IMR-90 (cell line): ENCODE data around the gene TTC19. TPM values are rescaled to one million over a fixed set of nuclear protein-coding genes. Genes with fewer than 3 reads are reported as not detected.
A peak's percentile ranks its signal among the peaks of the same experiment; 100 is the strongest.

Experiments used
- ATAC-seq: fragments of 200-7000 bp; cut with Tn5 transposase; 2 replicates; pipeline ENCODE4 v1.9.1; 2020; ENCODE audit warnings: low read depth, mild to moderate bottlenecking, moderate library complexity
- BruUV-seq: library from RNA; stranded (reverse); fragments of 400-500 nt; replicated peaks from 2 replicates; lab custom pipeline; 2021; lab: Mats Ljungman, UMichigan
- CTCF ChIA-PET: fragments of 300-600 bp; formaldehyde crosslinking; extraction: SDS; loops from one replicate; lab custom pipeline; 2021; ENCODE audit warnings: antibody characterized with exemption; lab: Yijun Ruan, JAX
- POLR2A ChIA-PET: fragments of 300-600 bp; sonication (Branson Sonifier 250); formaldehyde crosslinking; loops from one replicate; lab custom pipeline; 2022; ENCODE audit warnings: antibody characterized with exemption; ENCODE audit not compliant: unreplicated experiment; lab: Charles Lee
- DNase-seq: peaks from one replicate; pipeline ENCODE4 v3.0.0; 2013
- H2AFZ ChIP-seq: replicated peaks from 2 replicates; pipeline ENCODE3; 2013; ENCODE audit warnings: low read length, mild to moderate bottlenecking; ENCODE audit not compliant: poor library complexity
- H2AK5ac ChIP-seq: 2 replicates; pipeline ENCODE4 v1.6.1; 2013; ENCODE audit warnings: low read depth, low read length, inconsistent platforms
- H2AK9ac ChIP-seq: replicated peaks from 2 replicates; pipeline ENCODE3; 2013; ENCODE audit warnings: mild to moderate bottlenecking, low read depth, low read length, moderate library complexity; ENCODE audit not compliant: poor library complexity
- H2BK120ac ChIP-seq: 2 replicates; pipeline ENCODE4 v1.6.1; 2013; ENCODE audit warnings: low read depth, low read length, inconsistent platforms
- H2BK15ac ChIP-seq: 3 replicates; pipeline ENCODE4 v1.6.1; 2013; ENCODE audit warnings: low read depth, low read length, inconsistent platforms
- H2BK20ac ChIP-seq: 2 replicates; pipeline ENCODE4 v1.6.1; 2013; ENCODE audit warnings: low read depth, mild to moderate bottlenecking, inconsistent platforms, low read length, moderate library complexity
- H2BK5ac ChIP-seq: 2 replicates; pipeline ENCODE4 v1.6.1; 2013; ENCODE audit warnings: mild to moderate bottlenecking, low read depth, low read length, inconsistent platforms; ENCODE audit not compliant: poor library complexity, severe bottlenecking
- H3K14ac ChIP-seq: replicated peaks from 2 replicates; pipeline ENCODE4 v1.6.1; 2013; ENCODE audit warnings: low read depth, low read length, inconsistent platforms
- H3K18ac ChIP-seq: 2 replicates; pipeline ENCODE4 v1.6.1; 2013; ENCODE audit warnings: low read depth, low read length, control low read depth
- H3K23ac ChIP-seq: 2 replicates; pipeline ENCODE4 v1.6.1; 2013; ENCODE audit warnings: low read depth, low read length, inconsistent platforms
- H3K27ac ChIP-seq: 2 replicates; pipeline ENCODE4 v1.5.1; 2013; ENCODE audit warnings: mild to moderate bottlenecking, control low read depth, low read length; ENCODE audit not compliant: insufficient read depth
- H3K27me3 ChIP-seq: 2 replicates; pipeline ENCODE4 v1.6.1; 2013; ENCODE audit warnings: low read length; ENCODE audit not compliant: control insufficient read depth, insufficient read depth
- H3K36me3 ChIP-seq: 2 replicates; pipeline ENCODE4 v1.6.1; 2013; ENCODE audit warnings: low read length, mixed read lengths; ENCODE audit not compliant: control insufficient read depth, insufficient read depth
- H3K4ac ChIP-seq: 2 replicates; pipeline ENCODE4 v1.6.1; 2013; ENCODE audit warnings: low read depth, low read length, inconsistent platforms
- H3K4me1 ChIP-seq: 2 replicates; pipeline ENCODE4 v1.6.1; 2013; ENCODE audit warnings: low read length, mixed read lengths; ENCODE audit not compliant: control insufficient read depth, insufficient read depth
- H3K4me2 ChIP-seq: 2 replicates; pipeline ENCODE4 v1.6.1; 2013; ENCODE audit warnings: low read depth, mild to moderate bottlenecking, control low read depth, low read length, moderate library complexity
- H3K4me3 ChIP-seq: 2 replicates; pipeline ENCODE4 v1.5.1; 2013; ENCODE audit warnings: low read depth, mild to moderate bottlenecking, control low read depth, low read length, moderate library complexity; ENCODE audit not compliant: insufficient read depth
- H3K56ac ChIP-seq: 2 replicates; pipeline ENCODE4 v1.6.1; 2013; ENCODE audit warnings: low read length, inconsistent platforms; ENCODE audit not compliant: insufficient read depth; ENCODE audit errors: extremely low read depth
- H3K79me1 ChIP-seq, 2 experiments: 2 replicates each; pipeline ENCODE4 v1.6.1; 2013; ENCODE audit warnings: low read length in 2 of 2, inconsistent platforms in 1 of 2, low read depth in 1 of 2
- H3K9ac ChIP-seq: 2 replicates; pipeline ENCODE4 v1.6.1; 2013; ENCODE audit warnings: low read depth, low read length, control low read depth
- H3K9me1 ChIP-seq: 2 replicates; pipeline ENCODE4 v1.6.1; 2013; ENCODE audit warnings: low read length, inconsistent platforms; ENCODE audit not compliant: insufficient read depth
- H3K9me3 ChIP-seq: 2 replicates; pipeline ENCODE4 v1.6.1; 2013; ENCODE audit warnings: low read length; ENCODE audit not compliant: control insufficient read depth, insufficient read depth
- H4K20me1 ChIP-seq: 2 replicates; pipeline ENCODE4 v1.6.1; 2013; ENCODE audit warnings: low read length, inconsistent platforms; ENCODE audit not compliant: insufficient read depth
- H4K5ac ChIP-seq: 2 replicates; pipeline ENCODE4 v1.6.1; 2013; ENCODE audit warnings: mild to moderate bottlenecking, low read depth, low read length, control low read depth
- H4K8ac ChIP-seq, 2 experiments: 2 replicates each; pipeline ENCODE4 v1.6.1; 2013; ENCODE audit warnings: low read depth in 2 of 2, low read length in 2 of 2, control low read depth in 1 of 2, inconsistent platforms in 1 of 2
- H4K91ac ChIP-seq: 2 replicates; pipeline ENCODE4 v1.6.1; 2013; ENCODE audit warnings: low read depth, low read length, inconsistent platforms; ENCODE audit not compliant: insufficient read depth
- MAFK ChIP-seq: IDR thresholded peaks from 2 replicates; pipeline ENCODE4 v1.6.1; 2012; ENCODE audit warnings: low read depth, low read length, improper control_type of control experiment
- MAZ ChIP-seq: IDR thresholded peaks from 2 replicates; pipeline ENCODE4 v1.6.1; 2012; ENCODE audit warnings: low read depth, mild to moderate bottlenecking, low read length, improper control_type of control experiment, moderate library complexity, borderline replicate concordance
- POLR2A ChIP-seq: IDR thresholded peaks from 2 replicates; pipeline ENCODE4 v1.6.1; 2012; ENCODE audit warnings: mild to moderate bottlenecking, low read depth, low read length
- RCOR1 ChIP-seq: IDR thresholded peaks from 2 replicates; pipeline ENCODE4 v1.6.1; 2012; ENCODE audit warnings: mild to moderate bottlenecking, low read length, improper control_type of control experiment; ENCODE audit not compliant: insufficient replicate concordance
- SMC3 ChIP-seq: fragments of 150-350 bp; IDR thresholded peaks from 2 replicates; pipeline ENCODE4 v1.6.1; 2016; ENCODE audit warnings: low read depth, mild to moderate bottlenecking, antibody characterized with exemption, low read length, moderate library complexity
- USF2 ChIP-seq: fragments of 150-350 bp; IDR thresholded peaks from 2 replicates; pipeline ENCODE4 v1.6.1; 2017; ENCODE audit warnings: mild to moderate bottlenecking, antibody characterized with exemption, low read length, low read depth
- dilution Hi-C: fragments of 300-500 bp; cut with HindIII; formaldehyde crosslinking; loops from one replicate; pipeline ENCODE4 v1.14.3; 2018; ENCODE audit warnings: low sequenced_read_pairs; ENCODE audit not compliant: unreplicated experiment
- in situ Hi-C: fragments of 300-500 bp; cut with MboI; formaldehyde crosslinking; loops from 3 replicates; pipeline ENCODE4 v1.14.3; 2019; ENCODE audit warnings: low sequenced_read_pairs, inconsistent platforms, mixed read lengths
- intact Hi-C: fragments of 100-400 bp; cut with micrococcal nuclease; formaldehyde crosslinking; loops from 2 replicates; pipeline ENCODE4 v1.10.0; 2022
- polyA plus RNA-seq, 3 experiments: library from polyadenylated mRNA; depleted of rRNA; stranded (reverse); fragments of >200 nt; gene quantifications; 2 replicates each; pipeline ENCODE4 v1.2.3, GENCODE V29; 2012; ENCODE audit warnings: low replicate concordance in 1 of 3
- total RNA-seq: library from RNA; depleted of rRNA; stranded (reverse); fragments of >200 nt; gene quantifications from 2 replicates; pipeline ENCODE4 v1.2.3, GENCODE V29; 2012

The TTC19 gene
- total and polyA plus RNA-seq, 2 of the 4 experiments (the other 2 are of a cell fraction), result 8.3 to 12.9 TPM

GRCh38 chr17:16037636-16038035 lies 38.0 kb downstream of the TTC19 start:
- dilution Hi-C loops, result no loop called here
- CTCF ChIA-PET, result no interaction called here
- peaks cover 48% of the 10 kb centered on the region for H3K36me3 ChIP-seq
- intact Hi-C loops, result no loop called here
- H3K23ac ChIP-seq, result no peak overlapping the region
- H3K14ac ChIP-seq, result no peak overlapping the region
- no peak overlapping the region for H4K8ac ChIP-seq
- H4K5ac ChIP-seq, result no peak overlapping the region
- no peak overlapping the region for H2BK15ac ChIP-seq
- no peak overlapping the region for H2BK20ac ChIP-seq
- H3K9me1 ChIP-seq, result peaks cover 6% of the 10 kb centered on the region
- H2AK9ac ChIP-seq, result no peak overlapping the region
- no peaks in the 10 kb centered on the region for H3K4me1 ChIP-seq
- peaks cover 3% of the 10 kb centered on the region; the same call in 1 of the 2 replicates for H4K20me1 ChIP-seq
- no peak overlapping the region for H2BK120ac ChIP-seq
- H3K9ac ChIP-seq, result no peak overlapping the region
- H3K4me2 ChIP-seq, result no peak overlapping the region
- H3K9me3 ChIP-seq, result peaks cover 2% of the 10 kb centered on the region
- no peak overlapping the region for H3K4ac ChIP-seq
- H3K56ac ChIP-seq, result no peak overlapping the region
- H4K91ac ChIP-seq, result no peak overlapping the region
- BruUV-seq, result no TSS peak
- H2BK5ac ChIP-seq, result no peak overlapping the region
- H2AFZ ChIP-seq, result no peak overlapping the region
- in situ Hi-C loops, result no loop called here
- no peak for ATAC-seq
- peaks cover 4 to 49% of the 10 kb centered on the region in 2 experiments for H3K79me1 ChIP-seq
- TF ChIP-seq MAZ (no peak), SMC3 (no peak), USF2 (no peak), MAFK (peak; percentile 31; the same call in 1 of the 2 replicates), RCOR1 (no peak), POLR2A (no peak)
- H3K4me3 ChIP-seq, result no peak overlapping the region
- H2AK5ac ChIP-seq, result no peak overlapping the region
- no peak overlapping the region for H3K18ac ChIP-seq
- H3K27me3 ChIP-seq, result no peaks in the 10 kb centered on the region
- peak; percentile 27 for DNase-seq
- POLR2A ChIA-PET, result no interaction called here
- no peak overlapping the region for H3K27ac ChIP-seq
